HepG2 (cell line): ENCODE data around the gene TMEM141. TPM values are rescaled to one million over a fixed set of nuclear protein-coding genes. Genes with fewer than 3 reads are reported as not detected.

Experiments used
- DR1 ChIP-seq: sonication (generic); formaldehyde crosslinking; IDR thresholded peaks from 2 replicates; pipeline ENCODE4 v1.8.0; 2021; ENCODE audit warnings: mild to moderate bottlenecking, missing genetic modification reagents, inconsistent platforms
- HNRNPLL ChIP-seq: fragments of 200-400 bp; formaldehyde crosslinking; IDR thresholded peaks from 2 replicates; pipeline ENCODE4 v1.6.1; 2017; ENCODE audit warnings: mild to moderate bottlenecking, low read depth, low read length; ENCODE audit not compliant: poor library complexity, severe bottlenecking
- HOXA7 ChIP-seq: sonication (generic); formaldehyde crosslinking; IDR thresholded peaks from 2 replicates; pipeline ENCODE4 v1.8.1; 2022; ENCODE audit warnings: mild to moderate bottlenecking, missing genetic modification reagents, moderate library complexity
- NRL ChIP-seq: sonication (generic); formaldehyde crosslinking; IDR thresholded peaks from 2 replicates; pipeline ENCODE4 v1.5.0; 2020; ENCODE audit warnings: missing genetic modification reagents, mild to moderate bottlenecking, moderate library complexity, borderline replicate concordance
- TMF1 ChIP-seq: sonication (generic); formaldehyde crosslinking; IDR thresholded peaks from 2 replicates; pipeline ENCODE4 v1.8.1; 2022; ENCODE audit warnings: low read depth, missing genetic modification reagents
- ZNF326 ChIP-seq: sonication (generic); formaldehyde crosslinking; IDR thresholded peaks from 2 replicates; pipeline ENCODE4 v1.4.0; 2020; ENCODE audit warnings: missing genetic modification reagents, borderline replicate concordance
- polyA plus RNA-seq, 8 experiments: library from polyadenylated mRNA; depleted of rRNA in 3 of 8; stranded (reverse) in 7 of 8; unstranded in 1 of 8; fragments of >200 nt; fragmentation: Illumina TruSeq in 4 of 8; extraction: Trizol in 4 of 8; gene quantifications; 2 replicates each; pipeline versions ENCODE4 v1.2.1 to v1.2.3, GENCODE V29; 2011 to 2016; ENCODE audit warnings: low read depth in 4 of 8, missing spikeins in 1 of 8, mixed read lengths in 1 of 8; ENCODE audit not compliant: insufficient read depth in 1 of 8
- total RNA-seq, 5 experiments: library from RNA; depleted of rRNA; stranded (reverse); fragments of >200 nt; fragmentation: Illumina TruSeq; extraction: Trizol; gene quantifications; 2 replicates each; pipeline ENCODE4 v1.2.3, GENCODE V29; 2016; ENCODE audit warnings: low read depth in 1 of 5
- TF ChIP-seq, protein P1 (sequence below): sonication (generic); formaldehyde crosslinking; IDR thresholded peaks from 2 replicates; pipeline ENCODE4 v1.5.1; 2020; ENCODE audit warnings: missing genetic modification reagents, mild to moderate bottlenecking, borderline replicate concordance
- TF ChIP-seq, protein P2 (sequence below): sonication (generic); formaldehyde crosslinking; IDR thresholded peaks from 2 replicates; pipeline ENCODE4 v1.4.0; 2020; ENCODE audit warnings: low read depth, missing genetic modification reagents
- TF ChIP-seq, protein P3 (sequence below): sonication (generic); formaldehyde crosslinking; IDR thresholded peaks from 2 replicates; pipeline ENCODE4 v1.8.0; 2022; ENCODE audit warnings: missing genetic modification reagents, mild to moderate bottlenecking, moderate library complexity, borderline replicate concordance
- TF ChIP-seq, protein P4 (sequence below): sonication (generic); formaldehyde crosslinking; IDR thresholded peaks from 2 replicates; pipeline ENCODE4 v1.8.1; 2023; ENCODE audit warnings: mild to moderate bottlenecking, missing genetic modification reagents
- TF ChIP-seq, protein P5 (sequence below): sonication (generic); formaldehyde crosslinking; IDR thresholded peaks from 2 replicates; pipeline ENCODE4; 2020; ENCODE audit warnings: missing genetic modification reagents, mild to moderate bottlenecking, borderline replicate concordance
- TF ChIP-seq, protein P6 (sequence below): sonication (generic); formaldehyde crosslinking; IDR thresholded peaks from 2 replicates; pipeline ENCODE4 v1.4.0; 2020; ENCODE audit warnings: missing genetic modification reagents

TMEM141 gene
- total and polyA plus RNA-seq, 2 of the 13 experiments (the other 11 are each of a cell fraction or from before 2014, with no cell fraction given): 81.0 to 202 TPM

DNA sequence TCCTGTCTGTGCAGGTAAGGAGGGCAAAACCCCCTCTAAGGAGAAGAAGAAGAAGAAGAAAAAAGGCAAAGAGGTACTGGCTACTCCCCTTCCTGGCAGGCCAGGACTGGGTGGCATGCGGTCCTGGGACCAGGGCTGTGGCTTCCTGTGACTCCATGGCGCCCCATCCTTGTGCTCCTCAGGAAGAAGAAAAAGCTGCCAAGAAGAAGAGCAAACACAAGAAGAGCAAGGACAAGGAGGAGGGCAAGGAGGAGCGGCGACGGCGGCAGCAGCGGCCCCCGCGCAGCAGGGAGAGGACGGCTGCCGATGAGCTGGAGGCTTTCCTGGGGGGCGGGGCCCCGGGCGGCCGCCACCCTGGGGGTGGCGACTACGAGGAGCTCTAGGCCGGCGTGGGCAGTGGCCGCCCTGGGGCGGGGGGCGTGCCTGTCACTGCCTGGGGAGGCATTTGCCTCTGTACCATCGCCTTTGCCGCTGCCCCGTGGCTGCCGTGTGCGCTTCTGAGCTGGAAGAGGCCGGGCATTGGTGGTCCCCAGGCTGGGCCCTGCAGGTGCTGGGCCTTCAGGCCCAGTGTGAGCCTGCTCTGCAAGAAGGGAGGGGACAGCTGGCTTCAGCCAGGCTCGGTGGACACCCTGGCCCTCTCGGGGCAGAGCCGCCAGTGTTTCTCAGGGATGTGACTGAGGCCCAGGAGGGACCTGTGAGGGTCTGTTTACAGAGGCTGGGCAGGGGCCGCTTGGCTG lies 49.2 kb downstream of the TMEM141 start (continued):
- TF ChIP-seq, protein P1, sequence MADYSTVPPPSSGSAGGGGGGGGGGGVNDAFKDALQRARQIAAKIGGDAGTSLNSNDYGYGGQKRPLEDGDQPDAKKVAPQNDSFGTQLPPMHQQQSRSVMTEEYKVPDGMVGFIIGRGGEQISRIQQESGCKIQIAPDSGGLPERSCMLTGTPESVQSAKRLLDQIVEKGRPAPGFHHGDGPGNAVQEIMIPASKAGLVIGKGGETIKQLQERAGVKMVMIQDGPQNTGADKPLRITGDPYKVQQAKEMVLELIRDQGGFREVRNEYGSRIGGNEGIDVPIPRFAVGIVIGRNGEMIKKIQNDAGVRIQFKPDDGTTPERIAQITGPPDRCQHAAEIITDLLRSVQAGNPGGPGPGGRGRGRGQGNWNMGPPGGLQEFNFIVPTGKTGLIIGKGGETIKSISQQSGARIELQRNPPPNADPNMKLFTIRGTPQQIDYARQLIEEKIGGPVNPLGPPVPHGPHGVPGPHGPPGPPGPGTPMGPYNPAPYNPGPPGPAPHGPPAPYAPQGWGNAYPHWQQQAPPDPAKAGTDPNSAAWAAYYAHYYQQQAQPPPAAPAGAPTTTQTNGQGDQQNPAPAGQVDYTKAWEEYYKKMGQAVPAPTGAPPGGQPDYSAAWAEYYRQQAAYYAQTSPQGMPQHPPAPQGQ (CRISPR knock-in tag): no peak
- peak; percentile 65; the same call in 1 of the 2 replicates for TF ChIP-seq ZNF326 (CRISPR knock-in tag)
- TF ChIP-seq, protein P2, sequence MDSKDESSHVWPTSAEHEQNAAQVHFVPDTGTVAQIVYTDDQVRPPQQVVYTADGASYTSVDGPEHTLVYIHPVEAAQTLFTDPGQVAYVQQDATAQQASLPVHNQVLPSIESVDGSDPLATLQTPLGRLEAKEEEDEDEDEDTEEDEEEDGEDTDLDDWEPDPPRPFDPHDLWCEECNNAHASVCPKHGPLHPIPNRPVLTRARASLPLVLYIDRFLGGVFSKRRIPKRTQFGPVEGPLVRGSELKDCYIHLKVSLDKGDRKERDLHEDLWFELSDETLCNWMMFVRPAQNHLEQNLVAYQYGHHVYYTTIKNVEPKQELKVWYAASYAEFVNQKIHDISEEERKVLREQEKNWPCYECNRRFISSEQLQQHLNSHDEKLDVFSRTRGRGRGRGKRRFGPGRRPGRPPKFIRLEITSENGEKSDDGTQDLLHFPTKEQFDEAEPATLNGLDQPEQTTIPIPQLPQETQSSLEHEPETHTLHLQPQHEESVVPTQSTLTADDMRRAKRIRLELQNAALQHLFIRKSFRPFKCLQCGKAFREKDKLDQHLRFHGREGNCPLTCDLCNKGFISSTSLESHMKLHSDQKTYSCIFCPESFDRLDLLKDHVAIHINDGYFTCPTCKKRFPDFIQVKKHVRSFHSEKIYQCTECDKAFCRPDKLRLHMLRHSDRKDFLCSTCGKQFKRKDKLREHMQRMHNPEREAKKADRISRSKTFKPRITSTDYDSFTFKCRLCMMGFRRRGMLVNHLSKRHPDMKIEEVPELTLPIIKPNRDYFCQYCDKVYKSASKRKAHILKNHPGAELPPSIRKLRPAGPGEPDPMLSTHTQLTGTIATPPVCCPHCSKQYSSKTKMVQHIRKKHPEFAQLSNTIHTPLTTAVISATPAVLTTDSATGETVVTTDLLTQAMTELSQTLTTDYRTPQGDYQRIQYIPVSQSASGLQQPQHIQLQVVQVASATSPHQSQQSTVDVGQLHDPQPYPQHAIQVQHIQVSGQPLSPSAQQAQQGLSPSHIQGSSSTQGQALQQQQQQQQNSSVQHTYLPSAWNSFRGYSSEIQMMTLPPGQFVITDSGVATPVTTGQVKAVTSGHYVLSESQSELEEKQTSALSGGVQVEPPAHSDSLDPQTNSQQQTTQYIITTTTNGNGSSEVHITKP (CRISPR knock-in tag): no peak
- no peak for TF ChIP-seq TMF1
- TF ChIP-seq NRL (CRISPR knock-in tag): 0 out of 2 replicates have a peak, but pooled peaks have one; percentile 13
- TF ChIP-seq, protein P3, sequence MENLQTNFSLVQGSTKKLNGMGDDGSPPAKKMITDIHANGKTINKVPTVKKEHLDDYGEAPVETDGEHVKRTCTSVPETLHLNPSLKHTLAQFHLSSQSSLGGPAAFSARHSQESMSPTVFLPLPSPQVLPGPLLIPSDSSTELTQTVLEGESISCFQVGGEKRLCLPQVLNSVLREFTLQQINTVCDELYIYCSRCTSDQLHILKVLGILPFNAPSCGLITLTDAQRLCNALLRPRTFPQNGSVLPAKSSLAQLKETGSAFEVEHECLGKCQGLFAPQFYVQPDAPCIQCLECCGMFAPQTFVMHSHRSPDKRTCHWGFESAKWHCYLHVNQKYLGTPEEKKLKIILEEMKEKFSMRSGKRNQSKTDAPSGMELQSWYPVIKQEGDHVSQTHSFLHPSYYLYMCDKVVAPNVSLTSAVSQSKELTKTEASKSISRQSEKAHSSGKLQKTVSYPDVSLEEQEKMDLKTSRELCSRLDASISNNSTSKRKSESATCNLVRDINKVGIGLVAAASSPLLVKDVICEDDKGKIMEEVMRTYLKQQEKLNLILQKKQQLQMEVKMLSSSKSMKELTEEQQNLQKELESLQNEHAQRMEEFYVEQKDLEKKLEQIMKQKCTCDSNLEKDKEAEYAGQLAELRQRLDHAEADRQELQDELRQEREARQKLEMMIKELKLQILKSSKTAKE (CRISPR knock-in tag): no peak
- TF ChIP-seq, protein P4, sequence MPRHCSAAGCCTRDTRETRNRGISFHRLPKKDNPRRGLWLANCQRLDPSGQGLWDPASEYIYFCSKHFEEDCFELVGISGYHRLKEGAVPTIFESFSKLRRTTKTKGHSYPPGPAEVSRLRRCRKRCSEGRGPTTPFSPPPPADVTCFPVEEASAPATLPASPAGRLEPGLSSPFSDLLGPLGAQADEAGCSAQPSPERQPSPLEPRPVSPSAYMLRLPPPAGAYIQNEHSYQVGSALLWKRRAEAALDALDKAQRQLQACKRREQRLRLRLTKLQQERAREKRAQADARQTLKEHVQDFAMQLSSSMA (CRISPR knock-in tag): 0 out of 2 replicates have a peak, but pooled peaks have one; percentile 13
- TF ChIP-seq, protein P5, sequence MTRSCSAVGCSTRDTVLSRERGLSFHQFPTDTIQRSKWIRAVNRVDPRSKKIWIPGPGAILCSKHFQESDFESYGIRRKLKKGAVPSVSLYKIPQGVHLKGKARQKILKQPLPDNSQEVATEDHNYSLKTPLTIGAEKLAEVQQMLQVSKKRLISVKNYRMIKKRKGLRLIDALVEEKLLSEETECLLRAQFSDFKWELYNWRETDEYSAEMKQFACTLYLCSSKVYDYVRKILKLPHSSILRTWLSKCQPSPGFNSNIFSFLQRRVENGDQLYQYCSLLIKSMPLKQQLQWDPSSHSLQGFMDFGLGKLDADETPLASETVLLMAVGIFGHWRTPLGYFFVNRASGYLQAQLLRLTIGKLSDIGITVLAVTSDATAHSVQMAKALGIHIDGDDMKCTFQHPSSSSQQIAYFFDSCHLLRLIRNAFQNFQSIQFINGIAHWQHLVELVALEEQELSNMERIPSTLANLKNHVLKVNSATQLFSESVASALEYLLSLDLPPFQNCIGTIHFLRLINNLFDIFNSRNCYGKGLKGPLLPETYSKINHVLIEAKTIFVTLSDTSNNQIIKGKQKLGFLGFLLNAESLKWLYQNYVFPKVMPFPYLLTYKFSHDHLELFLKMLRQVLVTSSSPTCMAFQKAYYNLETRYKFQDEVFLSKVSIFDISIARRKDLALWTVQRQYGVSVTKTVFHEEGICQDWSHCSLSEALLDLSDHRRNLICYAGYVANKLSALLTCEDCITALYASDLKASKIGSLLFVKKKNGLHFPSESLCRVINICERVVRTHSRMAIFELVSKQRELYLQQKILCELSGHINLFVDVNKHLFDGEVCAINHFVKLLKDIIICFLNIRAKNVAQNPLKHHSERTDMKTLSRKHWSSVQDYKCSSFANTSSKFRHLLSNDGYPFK (CRISPR knock-in tag): no peak
- TF ChIP-seq, protein P6, sequence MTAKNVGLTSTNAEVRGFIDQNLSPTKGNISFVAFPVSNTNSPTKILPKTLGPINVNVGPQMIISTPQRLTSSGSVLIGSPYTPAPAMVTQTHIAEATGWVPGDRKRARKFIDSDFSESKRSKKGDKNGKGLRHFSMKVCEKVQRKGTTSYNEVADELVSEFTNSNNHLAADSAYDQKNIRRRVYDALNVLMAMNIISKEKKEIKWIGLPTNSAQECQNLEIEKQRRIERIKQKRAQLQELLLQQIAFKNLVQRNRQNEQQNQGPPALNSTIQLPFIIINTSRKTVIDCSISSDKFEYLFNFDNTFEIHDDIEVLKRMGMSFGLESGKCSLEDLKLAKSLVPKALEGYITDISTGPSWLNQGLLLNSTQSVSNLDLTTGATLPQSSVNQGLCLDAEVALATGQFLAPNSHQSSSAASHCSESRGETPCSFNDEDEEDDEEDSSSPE: no peak
- no peak for TF ChIP-seq DR1
- no peak for TF ChIP-seq HOXA7 (CRISPR knock-in tag)
- TF ChIP-seq HNRNPLL: peak; percentile 7
